Fibroblast of lung (primary cell): Measurements from ENCODE around the gene GIMAP8. TPM values are rescaled to one million over a fixed set of nuclear protein-coding genes. Genes with fewer than 3 reads are reported as not detected.

Source experiments
- DNase-seq, 2 donors: peaks; one replicate each; pipeline versions ENCODE4 v3.0.0 to v3.0.0-alpha.2; 2010; ENCODE audit warnings: low read depth in 2 of 2
- H2AFZ ChIP-seq: 2 replicates; pipeline ENCODE4 v1.5.1; 2012; ENCODE audit warnings: low read length, control low read depth, inconsistent platforms
- H3K27ac ChIP-seq: 2 replicates; pipeline ENCODE4 v1.5.1; 2011; ENCODE audit warnings: low read length, control low read depth; ENCODE audit not compliant: insufficient read depth
- H3K27me3 ChIP-seq: 2 replicates; pipeline ENCODE4 v1.5.1; 2011; ENCODE audit warnings: mild to moderate bottlenecking, low read length; ENCODE audit not compliant: control insufficient read depth, insufficient read depth
- H3K36me3 ChIP-seq: 2 replicates; pipeline ENCODE4 v1.5.1; 2011; ENCODE audit warnings: low read length; ENCODE audit not compliant: control insufficient read depth, insufficient read depth
- H3K4me1 ChIP-seq: 2 replicates; pipeline ENCODE4 v1.5.1; 2011; ENCODE audit warnings: low read length; ENCODE audit not compliant: control insufficient read depth, insufficient read depth; ENCODE audit errors: extremely low read depth
- H3K4me2 ChIP-seq: 2 replicates; pipeline ENCODE4 v1.5.1; 2011; ENCODE audit warnings: low read length, control low read depth; ENCODE audit not compliant: insufficient read depth; ENCODE audit errors: extremely low read depth
- H3K4me3 ChIP-seq, 4 experiments: fragments of 200-600 bp in 1 of 4; sonication (generic) in 1 of 4; replicated peaks in 1 of 4; 2 replicates each; pipeline ENCODE4 v1.5.1; 2011 to 2016; ENCODE audit warnings: low read length in 4 of 4, low read depth in 3 of 4, mild to moderate bottlenecking in 3 of 4, control low read depth in 2 of 4, inconsistent platforms in 1 of 4, mixed read lengths in 1 of 4; ENCODE audit not compliant: insufficient read depth in 1 of 4; ENCODE audit errors: control extremely low read depth in 1 of 4
- H3K79me2 ChIP-seq: 2 replicates; pipeline ENCODE4 v1.5.1; 2012; ENCODE audit warnings: mild to moderate bottlenecking, low read length, inconsistent platforms; ENCODE audit not compliant: control insufficient read depth, insufficient read depth
- H3K9ac ChIP-seq: 2 replicates; pipeline ENCODE4 v1.5.1; 2011; ENCODE audit warnings: mild to moderate bottlenecking, low read length, control low read depth; ENCODE audit not compliant: insufficient read depth
- H3K9me3 ChIP-seq: 2 replicates; pipeline ENCODE4 v1.5.1; 2012; ENCODE audit warnings: low read depth, low read length; ENCODE audit not compliant: control insufficient read depth, insufficient read depth
- H4K20me1 ChIP-seq: 2 replicates; pipeline ENCODE4 v1.5.1; 2011; ENCODE audit warnings: low read length; ENCODE audit not compliant: control insufficient read depth, insufficient read depth; ENCODE audit errors: extremely low read depth
- CTCF ChIP-seq, 2 donors: IDR thresholded peaks in 1 of 2; conservative IDR thresholded peaks in 1 of 2; 1 replicate in 1 of 2; 2 replicates in 1 of 2; pipeline ENCODE4 v1.5.1; 2011 to 2012; ENCODE audit warnings: low read length in 2 of 2, control low read depth in 1 of 2, inconsistent platforms in 1 of 2, low read depth in 1 of 2, mild to moderate bottlenecking in 1 of 2
- EZH2 ChIP-seq: IDR thresholded peaks from 2 replicates; pipeline ENCODE4 v1.5.1; 2012; ENCODE audit warnings: low read length, control low read depth, mild to moderate bottlenecking; ENCODE audit errors: missing control alignments
- polyA plus RNA-seq, 2 donors: library from polyadenylated mRNA; depleted of rRNA in 1 of 2; stranded (reverse) in 1 of 2; unstranded in 1 of 2; fragments of >200 nt; gene quantifications; 2 replicates each; pipeline ENCODE4 v1.2.1, GENCODE V29; 2011 to 2012; ENCODE audit warnings: missing spikeins in 1 of 2
- total RNA-seq: library from RNA; depleted of rRNA; stranded (reverse); fragments of >200 nt; gene quantifications from 2 replicates; pipeline ENCODE4 v1.2.1, GENCODE V29; 2014

Gene GIMAP8
- total and polyA plus RNA-seq, 2 donors (not counting 1 experiment from before 2014, with no cell fraction given), result under 0.01 TPM; not detected in 1

- Histone ChIP-seq H3K4me3 (no peak overlapping the region), H3K36me3 (no peaks in the 10 kb centered on the region), H4K20me1 (no peaks in the 10 kb centered on the region), H2AFZ (no peak overlapping the region), H3K4me1 (no peaks in the 10 kb centered on the region), H3K27me3 (peaks cover 3% of the 10 kb centered on the region), H3K79me2 (no peaks in the 10 kb centered on the region), H3K9ac (no peak overlapping the region), H3K9me3 (no peaks in the 10 kb centered on the region), H3K27ac (no peak overlapping the region), H3K4me2 (no peak overlapping the region)
- DNase-seq, result no peak
- no peak for TF ChIP-seq CTCF (conservative IDR thresholded peaks at IDR 0.05 in 1 of 2, IDR thresholded peaks at IDR 0.05 in 1 of 2; ENCODE audit: low read depth in 1 of 2, low read length in 2 of 2)
- TF ChIP-seq EZH2, result no peak
Observed at GRCh38 chr7:150415161-150416153, 35.0 kb upstream of the GIMAP8 start.

GRCh38 chr7:150417239-150417638 lies 33.2 kb upstream of the GIMAP8 start:
- H3K79me2 ChIP-seq, result no peaks in the 10 kb centered on the region
- H3K27ac ChIP-seq, result no peak overlapping the region
- H3K9ac ChIP-seq, result no peak overlapping the region
- H3K27me3 ChIP-seq, result peaks cover 3% of the 10 kb centered on the region
- H3K36me3 ChIP-seq, result no peaks in the 10 kb centered on the region
- no peaks in the 10 kb centered on the region for H3K9me3 ChIP-seq
- no peak overlapping the region for H3K4me3 ChIP-seq
- no peaks in the 10 kb centered on the region for H3K4me1 ChIP-seq
- TF ChIP-seq EZH2 (no peak), CTCF (conservative IDR thresholded peaks at IDR 0.05 in 1 of 2, IDR thresholded peaks at IDR 0.05 in 1 of 2; ENCODE audit: low read depth in 1 of 2, low read length in 2 of 2) (no peak)
- no peak overlapping the region for H2AFZ ChIP-seq
- DNase-seq, result no peak
- no peak overlapping the region for H3K4me2 ChIP-seq
- H4K20me1 ChIP-seq, result no peaks in the 10 kb centered on the region

- Histone ChIP-seq H3K79me2 (no peaks in the 10 kb centered on the region), H2AFZ (no peak overlapping the region), H3K9me3 (no peaks in the 10 kb centered on the region), H3K36me3 (no peaks in the 10 kb centered on the region), H3K4me3 (no peak overlapping the region), H3K27ac (no peak overlapping the region), H3K4me2 (no peak overlapping the region), H3K27me3 (peaks cover 3% of the 10 kb centered on the region), H3K4me1 (no peaks in the 10 kb centered on the region), H4K20me1 (no peaks in the 10 kb centered on the region), H3K9ac (no peak overlapping the region)
- no peak for TF ChIP-seq EZH2
- peak in 1 of 2 donors; percentile 6 for TF ChIP-seq CTCF (conservative IDR thresholded peaks at IDR 0.05 in 1 of 2, IDR thresholded peaks at IDR 0.05 in 1 of 2; ENCODE audit: low read depth in 1 of 2, low read length in 2 of 2)
- DNase-seq, result no peak
Observed at GRCh38 chr7:150417863-150418262, 32.6 kb upstream of the GIMAP8 start.
